GM13976 (cell line): ENCODE results near the gene RXFP2.

Experiments
- DNase-seq: peaks from one replicate; pipeline ENCODE4 v3.0.0; 2012; ENCODE audit warnings: low spot score
- in situ Hi-C: fragments of 300-500 bp; cut with MboI; formaldehyde crosslinking; loops from one replicate; pipeline ENCODE4 v1.12.0; 2022; ENCODE audit warnings: low sequenced_read_pairs, mixed read lengths, inconsistent platforms; ENCODE audit not compliant: unreplicated experiment
- TF ChIP-seq, protein P1 (sequence below): IDR thresholded peaks from 2 replicates; pipeline ENCODE4 v1.5.1; 2012; ENCODE audit warnings: borderline replicate concordance, mild to moderate bottlenecking; ENCODE audit not compliant: insufficient read depth; ENCODE audit errors: extremely low read depth, missing control alignments, control extremely low read depth

The RXFP2 gene

GRCh38 chr13:31793246-31793645, 53.9 kb downstream of the RXFP2 start:
- in situ Hi-C loops = no loop called here
- DNase-seq = no peak
- TF ChIP-seq, protein P1, sequence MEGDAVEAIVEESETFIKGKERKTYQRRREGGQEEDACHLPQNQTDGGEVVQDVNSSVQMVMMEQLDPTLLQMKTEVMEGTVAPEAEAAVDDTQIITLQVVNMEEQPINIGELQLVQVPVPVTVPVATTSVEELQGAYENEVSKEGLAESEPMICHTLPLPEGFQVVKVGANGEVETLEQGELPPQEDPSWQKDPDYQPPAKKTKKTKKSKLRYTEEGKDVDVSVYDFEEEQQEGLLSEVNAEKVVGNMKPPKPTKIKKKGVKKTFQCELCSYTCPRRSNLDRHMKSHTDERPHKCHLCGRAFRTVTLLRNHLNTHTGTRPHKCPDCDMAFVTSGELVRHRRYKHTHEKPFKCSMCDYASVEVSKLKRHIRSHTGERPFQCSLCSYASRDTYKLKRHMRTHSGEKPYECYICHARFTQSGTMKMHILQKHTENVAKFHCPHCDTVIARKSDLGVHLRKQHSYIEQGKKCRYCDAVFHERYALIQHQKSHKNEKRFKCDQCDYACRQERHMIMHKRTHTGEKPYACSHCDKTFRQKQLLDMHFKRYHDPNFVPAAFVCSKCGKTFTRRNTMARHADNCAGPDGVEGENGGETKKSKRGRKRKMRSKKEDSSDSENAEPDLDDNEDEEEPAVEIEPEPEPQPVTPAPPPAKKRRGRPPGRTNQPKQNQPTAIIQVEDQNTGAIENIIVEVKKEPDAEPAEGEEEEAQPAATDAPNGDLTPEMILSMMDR = no peak

DNA sequence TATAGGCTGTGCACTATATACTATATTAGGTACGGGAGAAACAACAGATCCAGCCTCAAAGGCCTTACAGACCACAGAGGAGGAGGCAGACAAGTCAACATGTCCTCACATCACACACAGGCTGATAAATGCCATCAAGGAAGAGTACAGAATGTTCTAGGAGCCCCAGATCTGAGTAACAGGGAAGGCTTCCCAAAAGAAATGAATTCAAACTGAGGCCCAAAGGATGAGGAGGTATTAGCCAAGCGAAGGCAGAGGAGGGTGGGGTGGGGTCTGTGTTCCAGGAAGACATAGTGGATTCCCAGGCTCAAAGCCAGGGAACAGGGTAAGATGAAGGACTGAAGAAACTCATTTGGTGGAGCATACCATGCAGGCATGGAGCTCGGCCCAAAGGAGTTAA, 55.1 kb downstream of the RXFP2 start:
- DNase-seq = no peak
- in situ Hi-C loops = no loop called here
- TF ChIP-seq, protein P1 = no peak

DNA sequence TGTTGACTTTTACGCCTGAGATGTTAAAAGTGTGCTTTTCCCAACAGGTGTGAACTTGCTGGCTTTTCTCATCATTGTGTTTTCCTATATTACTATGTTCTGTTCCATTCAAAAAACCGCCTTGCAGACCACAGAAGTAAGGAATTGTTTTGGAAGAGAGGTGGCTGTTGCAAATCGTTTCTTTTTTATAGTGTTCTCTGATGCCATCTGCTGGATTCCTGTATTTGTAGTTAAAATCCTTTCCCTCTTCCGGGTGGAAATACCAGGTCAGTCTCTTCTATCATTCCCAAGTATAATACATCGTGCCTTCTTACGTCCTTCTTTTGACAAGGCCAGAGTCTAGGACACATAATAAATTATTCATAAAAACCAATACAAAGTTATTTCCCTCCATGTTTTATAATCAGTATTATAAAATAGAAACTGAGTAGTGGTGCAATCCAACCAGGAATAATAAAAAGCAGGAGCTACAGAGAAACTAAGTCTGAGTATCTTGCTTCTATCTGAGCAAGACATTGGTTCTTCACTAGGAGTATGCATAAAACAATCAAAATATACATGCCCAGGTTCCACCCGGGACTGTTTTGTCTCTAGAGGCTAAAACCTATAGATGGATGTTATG, 57.9 kb downstream of the RXFP2 start:
- DNase-seq = no peak
- TF ChIP-seq, protein P1 = no peak
- in situ Hi-C loops = no loop called here

GRCh38 chr13:31798189-31798588, 58.9 kb downstream of the RXFP2 start:
- no peak for DNase-seq
- TF ChIP-seq, protein P1 = no peak
- in situ Hi-C loops = no loop called here

- in situ Hi-C loops = no loop called here
- DNase-seq = no peak
- TF ChIP-seq, protein P1 = no peak
These were observed 61.8 kb downstream of the RXFP2 start for GRCh38 chr13:31801088-31801487.

GRCh38 chr13:31803311-31803710, 64.0 kb downstream of the RXFP2 start:
- TF ChIP-seq, protein P1 = no peak
- no peak for DNase-seq
- in situ Hi-C loops = no loop called here

GRCh38 chr13:31805841-31806240, 66.5 kb downstream of the RXFP2 start:
- in situ Hi-C loops = no loop called here
- no peak for DNase-seq
- TF ChIP-seq, protein P1 = no peak
